HG03442 (cell line): ENCODE data around the gene ZCCHC14.
"Not testable (repeated sequence)": the region's sequence is repeated elsewhere in the genome, so short reads cannot be mapped to it uniquely, and the experiment has no call there.

Experiments
- ATAC-seq: cut with Tn5 transposase; IDR thresholded peaks from one replicate; pipeline ENCODE4 v1.9.1; 2021; ENCODE audit warnings: mild to moderate bottlenecking, moderate library complexity; ENCODE audit not compliant: unreplicated experiment

ZCCHC14 gene

GRCh38 chr16:87525352-87525751 lies 32.5 kb upstream of the ZCCHC14 start:
- no peak for ATAC-seq

GRCh38 chr16:87524407-87524806 lies 31.6 kb upstream of the ZCCHC14 start:
- no peak for ATAC-seq

- ATAC-seq = not testable (repeated sequence)
Observed at GRCh38 chr16:87523605-87524004, 30.8 kb upstream of the ZCCHC14 start.

- ATAC-seq = not testable (repeated sequence)
Observed at GRCh38 chr16:87521764-87522163, 28.9 kb upstream of the ZCCHC14 start.

- not testable (repeated sequence) for ATAC-seq
Observed at GRCh38 chr16:87519170-87519569, 26.3 kb upstream of the ZCCHC14 start.

- not testable (repeated sequence) for ATAC-seq
Observed at GRCh38 chr16:87518430-87519051, 25.7 kb upstream of the ZCCHC14 start.

GRCh38 chr16:87517610-87518429 lies 25.0 kb upstream of the ZCCHC14 start:
- not testable (repeated sequence) for ATAC-seq

- no peak for ATAC-seq
Observed at GRCh38 chr16:87516361-87516760, 23.5 kb upstream of the ZCCHC14 start.

- no peak for ATAC-seq
Observed at GRCh38 chr16:87515475-87516330, 22.9 kb upstream of the ZCCHC14 start.

GRCh38 chr16:87509778-87510177 lies 17.0 kb upstream of the ZCCHC14 start:
- not testable (repeated sequence) for ATAC-seq

GRCh38 chr16:87507351-87508069 lies 14.7 kb upstream of the ZCCHC14 start:
- ATAC-seq = no peak

- ATAC-seq = no peak
Observed at GRCh38 chr16:87506423-87507350, 13.9 kb upstream of the ZCCHC14 start.

- ATAC-seq = no peak
Observed at GRCh38 chr16:87505834-87506233, 13.0 kb upstream of the ZCCHC14 start.

- not testable (repeated sequence) for ATAC-seq
Observed at GRCh38 chr16:87503232-87503937, 10.6 kb upstream of the ZCCHC14 start.

- ATAC-seq = no peak
Observed at GRCh38 chr16:87502308-87502969, 9.6 kb upstream of the ZCCHC14 start.

- no peak for ATAC-seq
Observed at GRCh38 chr16:87501117-87501516, 8.3 kb upstream of the ZCCHC14 start.

- ATAC-seq = no peak
Observed at GRCh38 chr16:87499189-87499486, 6.3 kb upstream of the ZCCHC14 start.

GRCh38 chr16:87498324-87499188 lies 5.7 kb upstream of the ZCCHC14 start:
- no peak for ATAC-seq
